Retinal pigment epithelial cell (primary cell): ENCODE measurements around the gene LIMD2.

ENCODE experiments used
- DNase-seq: peaks from one replicate; pipeline ENCODE4 v3.0.0-alpha.2; 2010; ENCODE audit warnings: low read depth
- H3K4me3 ChIP-seq: 2 replicates; pipeline ENCODE4 v1.5.1; 2011; ENCODE audit warnings: mild to moderate bottlenecking, low read length, control low read depth, moderate library complexity
- TF ChIP-seq, protein P1 (sequence below): conservative IDR thresholded peaks from 2 replicates; pipeline ENCODE4 v1.5.1; 2011; ENCODE audit warnings: low read depth, low read length, control low read depth, inconsistent platforms

Gene LIMD2

DNA sequence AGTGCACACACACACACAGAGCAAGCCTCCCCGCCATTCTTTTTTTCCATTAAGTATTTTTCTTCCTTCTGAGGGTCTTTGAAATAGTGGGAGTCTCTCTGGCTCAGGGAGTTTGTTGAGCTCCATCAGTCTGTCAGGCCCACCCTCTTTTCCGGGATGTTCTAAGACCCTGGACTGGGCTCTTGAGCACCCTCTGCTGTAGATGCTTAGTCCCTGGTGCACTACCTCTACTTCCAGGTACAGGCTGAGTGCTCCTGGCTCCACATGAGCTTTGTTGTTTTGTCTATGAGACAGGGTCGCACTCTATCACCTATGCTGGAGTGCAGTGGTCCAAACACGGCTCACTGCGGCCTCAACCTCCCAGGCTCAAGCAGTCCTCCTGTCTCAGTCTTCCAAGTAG is 20.7 kb downstream of the LIMD2 start:
- no peak for DNase-seq
- TF ChIP-seq, protein P1, sequence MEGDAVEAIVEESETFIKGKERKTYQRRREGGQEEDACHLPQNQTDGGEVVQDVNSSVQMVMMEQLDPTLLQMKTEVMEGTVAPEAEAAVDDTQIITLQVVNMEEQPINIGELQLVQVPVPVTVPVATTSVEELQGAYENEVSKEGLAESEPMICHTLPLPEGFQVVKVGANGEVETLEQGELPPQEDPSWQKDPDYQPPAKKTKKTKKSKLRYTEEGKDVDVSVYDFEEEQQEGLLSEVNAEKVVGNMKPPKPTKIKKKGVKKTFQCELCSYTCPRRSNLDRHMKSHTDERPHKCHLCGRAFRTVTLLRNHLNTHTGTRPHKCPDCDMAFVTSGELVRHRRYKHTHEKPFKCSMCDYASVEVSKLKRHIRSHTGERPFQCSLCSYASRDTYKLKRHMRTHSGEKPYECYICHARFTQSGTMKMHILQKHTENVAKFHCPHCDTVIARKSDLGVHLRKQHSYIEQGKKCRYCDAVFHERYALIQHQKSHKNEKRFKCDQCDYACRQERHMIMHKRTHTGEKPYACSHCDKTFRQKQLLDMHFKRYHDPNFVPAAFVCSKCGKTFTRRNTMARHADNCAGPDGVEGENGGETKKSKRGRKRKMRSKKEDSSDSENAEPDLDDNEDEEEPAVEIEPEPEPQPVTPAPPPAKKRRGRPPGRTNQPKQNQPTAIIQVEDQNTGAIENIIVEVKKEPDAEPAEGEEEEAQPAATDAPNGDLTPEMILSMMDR = no peak
- no peak overlapping the region for H3K4me3 ChIP-seq

DNA sequence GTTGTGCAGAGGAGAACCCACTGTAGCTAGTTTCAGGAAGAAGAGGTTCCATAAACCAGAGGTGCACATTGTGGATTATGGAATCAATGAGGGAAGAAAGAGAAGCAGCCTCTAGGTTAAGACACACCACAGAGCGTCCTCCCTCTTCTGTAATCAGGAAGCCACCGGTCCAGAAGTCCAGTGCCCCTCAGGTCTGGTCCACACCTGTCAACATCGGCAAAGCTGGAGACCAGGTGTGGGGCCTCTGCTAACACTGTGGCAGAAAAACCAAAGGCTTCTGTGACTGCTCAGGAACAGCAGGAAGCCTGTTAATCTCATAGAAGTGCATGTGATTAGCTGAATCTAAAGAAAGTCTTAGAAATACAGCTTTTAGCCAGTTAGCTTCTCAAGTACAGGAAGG is 23.3 kb downstream of the LIMD2 start:
- H3K4me3 ChIP-seq = no peak overlapping the region
- no peak for DNase-seq
- TF ChIP-seq, protein P1 = no peak

DNA sequence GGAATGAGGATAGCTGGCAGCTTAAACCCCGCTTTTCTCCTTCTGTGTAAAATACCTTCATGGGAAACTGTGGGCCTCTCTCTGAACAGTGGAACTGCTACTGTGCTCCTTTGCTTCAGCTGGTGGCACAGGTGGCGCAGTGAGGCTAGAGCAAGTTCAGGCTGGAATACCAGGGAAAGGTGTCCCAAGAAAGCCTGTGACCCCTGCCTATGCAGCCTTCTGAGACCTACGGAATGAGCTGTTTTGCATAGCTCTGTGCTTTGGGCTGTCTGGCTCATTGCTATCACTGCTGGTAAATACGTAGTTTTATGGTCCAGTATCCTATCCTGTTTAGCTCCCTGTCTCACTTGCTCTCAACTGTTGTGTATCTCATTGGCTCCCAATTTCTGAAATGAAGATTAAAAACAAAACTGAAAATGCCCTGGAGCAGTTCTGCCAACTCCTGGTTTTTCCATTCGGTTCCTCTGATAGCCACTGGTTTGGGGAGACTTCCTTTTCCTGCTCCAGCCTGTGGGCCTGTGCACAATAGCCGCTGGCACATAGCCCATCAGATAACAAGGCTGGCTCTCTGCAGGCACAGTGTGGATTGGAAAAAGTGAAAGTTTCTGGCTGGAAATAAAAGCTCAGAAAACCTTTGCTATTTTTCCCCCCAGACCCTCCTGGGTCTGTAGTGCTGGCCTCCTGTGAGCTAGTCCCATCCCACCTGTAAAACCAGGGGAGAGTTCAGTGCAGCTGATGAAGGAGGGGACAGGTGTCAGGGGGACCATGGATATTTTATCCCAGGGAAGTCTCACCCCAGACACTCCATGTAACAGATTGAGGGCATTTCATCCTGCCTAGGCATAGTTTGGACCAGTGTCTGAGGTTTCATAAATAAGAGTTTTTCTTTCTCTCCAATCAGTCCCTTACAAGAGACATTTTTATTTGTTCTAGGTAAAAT is 24.0 kb downstream of the LIMD2 start:
- TF ChIP-seq, protein P1 = no peak
- DNase-seq = peak; percentile 79
- peak overlapping the region; percentile 5 for H3K4me3 ChIP-seq

DNA sequence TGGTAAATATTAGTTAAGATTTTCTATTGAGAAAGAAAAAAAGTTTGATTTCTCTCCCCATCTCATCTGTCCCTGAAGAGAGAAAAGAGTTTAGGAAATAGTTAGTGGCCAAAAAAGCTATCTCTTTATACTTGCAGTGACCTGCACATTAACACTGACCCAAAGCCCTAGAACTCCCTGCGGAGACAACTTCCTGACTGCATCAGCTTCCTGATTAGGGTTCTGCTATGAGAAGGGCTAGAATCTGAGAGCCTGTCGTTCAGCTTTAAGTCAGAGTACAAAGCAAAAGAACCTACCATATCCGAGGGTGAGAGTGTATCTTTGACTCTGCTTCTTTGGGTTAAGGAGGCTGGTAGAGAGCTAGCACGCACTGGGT is 24.7 kb downstream of the LIMD2 start:
- no peak overlapping the region for H3K4me3 ChIP-seq
- TF ChIP-seq, protein P1 = no peak
- no peak for DNase-seq

DNA sequence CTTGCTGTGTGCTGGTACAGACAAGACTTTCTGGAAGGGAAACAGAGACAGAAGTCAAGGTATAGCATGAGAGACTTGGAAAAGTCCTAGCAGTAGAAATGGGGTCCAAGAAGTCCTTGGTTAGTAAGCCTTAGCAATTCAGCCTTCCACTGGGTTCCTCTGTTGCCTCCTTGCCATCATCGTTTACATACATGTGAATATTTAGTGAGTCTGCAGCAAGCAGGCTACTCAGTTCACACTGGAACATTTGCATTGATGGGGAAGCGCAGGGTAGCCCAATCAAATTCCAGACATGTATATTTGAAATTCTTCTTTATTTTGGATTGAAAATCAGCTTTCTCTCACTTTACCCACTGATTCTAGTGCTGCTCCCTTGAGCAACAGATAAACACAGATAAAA is 27.1 kb downstream of the LIMD2 start:
- no peak overlapping the region for H3K4me3 ChIP-seq
- no peak for DNase-seq
- TF ChIP-seq, protein P1 = no peak

DNA sequence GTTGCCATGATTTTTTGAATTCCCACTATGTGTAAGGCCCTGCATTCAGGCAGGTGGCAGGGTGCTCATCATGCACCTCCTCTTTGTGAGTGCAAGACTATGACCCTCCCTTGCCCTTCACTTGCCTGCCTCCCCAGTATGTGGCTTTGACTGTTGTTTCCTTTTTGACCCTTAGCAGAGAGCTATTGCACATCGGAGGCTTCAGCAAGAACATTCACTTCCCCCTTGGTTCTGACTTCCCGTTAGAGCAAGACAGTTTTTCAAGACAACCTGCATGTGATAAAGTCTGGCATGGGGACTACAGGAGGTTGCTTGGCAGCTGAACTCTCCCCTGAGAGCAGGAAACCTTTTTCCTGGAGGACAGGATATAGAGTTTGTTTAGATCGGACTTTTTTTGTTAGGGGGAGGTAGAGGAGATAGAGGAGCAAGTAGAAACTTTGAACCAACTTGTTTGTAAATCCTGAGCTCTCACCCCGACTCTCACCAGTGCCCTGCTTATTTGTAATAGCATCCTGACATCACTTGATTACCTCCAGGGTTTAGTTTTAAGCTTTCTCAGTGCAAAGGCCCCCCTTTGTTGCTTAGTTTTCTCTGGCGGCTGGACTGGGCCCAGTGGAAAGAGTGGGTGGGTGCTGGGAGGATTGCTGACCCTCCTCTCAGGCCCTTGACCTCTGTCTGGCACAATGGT is 34.3 kb downstream of the LIMD2 start:
- no peak overlapping the region for H3K4me3 ChIP-seq
- TF ChIP-seq, protein P1 = no peak
- no peak for DNase-seq
